Sigmoid colon (tissue), 7 donors: ENCODE results near the gene WDR19. TPM values are rescaled to one million over a fixed set of nuclear protein-coding genes. Genes with fewer than 3 reads are reported as not detected.

Experiments
- DNase-seq: peaks from one replicate; pipeline ENCODE4 v3.0.0-alpha.2; 2019
- H3K27ac ChIP-seq, 4 donors: fragments of 200-600 bp; sonication (generic); one replicate each; pipeline ENCODE4 v1.5.1; 2016 to 2019; ENCODE audit warnings: mild to moderate bottlenecking in 1 of 4
- H3K27me3 ChIP-seq, 3 donors: fragments of 200-600 bp; sonication (generic); one replicate each; pipeline ENCODE4 v1.5.1; 2019; ENCODE audit warnings: mild to moderate bottlenecking in 1 of 3
- H3K36me3 ChIP-seq, 4 donors: fragments of 200-600 bp; sonication (generic); one replicate each; pipeline ENCODE4 v1.5.1; 2016 to 2019
- H3K4me1 ChIP-seq, 4 donors: fragments of 200-600 bp; sonication (generic); one replicate each; pipeline ENCODE4 v1.5.1; 2017 to 2019
- H3K4me3 ChIP-seq, 4 donors: fragments of 200-600 bp; sonication (generic); one replicate each; pipeline ENCODE4 v1.5.1; 2017 to 2019; ENCODE audit warnings: mild to moderate bottlenecking in 2 of 4, moderate library complexity in 1 of 4
- H3K9me3 ChIP-seq, 4 donors: fragments of 200-600 bp in 3 of 4; sonication (generic) in 3 of 4; one replicate each; pipeline versions ENCODE4 v1.5.1 to v1.6.1; 2013 to 2019
- CTCF ChIP-seq, 4 experiments: fragments of 450-650 bp in 3 of 4; fragments of 200-600 bp in 1 of 4; IDR thresholded peaks; one replicate each; pipeline ENCODE4 v1.5.1; 2016 to 2019; ENCODE audit warnings: antibody characterized with exemption in 4 of 4, mild to moderate bottlenecking in 3 of 4, moderate library complexity in 2 of 4
- EP300 ChIP-seq, 4 donors: sonication (generic); formaldehyde crosslinking; IDR thresholded peaks; one replicate each; pipeline ENCODE4 v1.6.1; 2017; ENCODE audit warnings: antibody characterized with exemption in 4 of 4
- POLR2A ChIP-seq, 2 donors: fragments of 450-650 bp; IDR thresholded peaks; one replicate each; pipeline ENCODE4 v1.6.1; 2016; ENCODE audit warnings: antibody characterized with exemption in 2 of 2, mild to moderate bottlenecking in 2 of 2, moderate library complexity in 2 of 2
- POLR2AphosphoS5 ChIP-seq, 4 donors: sonication (generic); formaldehyde crosslinking; IDR thresholded peaks; one replicate each; pipeline ENCODE4 v1.6.1; 2017; ENCODE audit warnings: antibody characterized with exemption in 4 of 4
- WGBS, 2 donors: extraction: QIAGEN DNeasy Blood & Tissue Kit; methylation state at CpG; one replicate each; pipeline ENCODE4 v1.1.7; 2013; 5-methylcytosine and 5-hydroxymethylcytosine counted together
- intact Hi-C: fragments of 100-400 bp; cut with DNase I; formaldehyde crosslinking; loops from one replicate; pipeline ENCODE4 v1.15.1; 2023
- polyA plus RNA-seq, 3 donors: library from polyadenylated mRNA; stranded (reverse); fragments of 200-250 nt; gene quantifications; one replicate each; pipeline ENCODE4 v1.2.3, GENCODE V29; 2013
- total RNA-seq, 4 donors: library from RNA; depleted of rRNA; stranded (reverse); fragments of >200 nt; gene quantifications; one replicate each; pipeline ENCODE4 v1.1.0, GENCODE V29; 2016
- donor health status: healthy with polysubstance abuse.
- donor health status: Bipolar disorder and iron deficiency.
- donor health status: healthy.

WDR19 gene
- total and polyA plus RNA-seq, 7 donors, result 3.7 to 62.0 (median 49.9) TPM

DNA sequence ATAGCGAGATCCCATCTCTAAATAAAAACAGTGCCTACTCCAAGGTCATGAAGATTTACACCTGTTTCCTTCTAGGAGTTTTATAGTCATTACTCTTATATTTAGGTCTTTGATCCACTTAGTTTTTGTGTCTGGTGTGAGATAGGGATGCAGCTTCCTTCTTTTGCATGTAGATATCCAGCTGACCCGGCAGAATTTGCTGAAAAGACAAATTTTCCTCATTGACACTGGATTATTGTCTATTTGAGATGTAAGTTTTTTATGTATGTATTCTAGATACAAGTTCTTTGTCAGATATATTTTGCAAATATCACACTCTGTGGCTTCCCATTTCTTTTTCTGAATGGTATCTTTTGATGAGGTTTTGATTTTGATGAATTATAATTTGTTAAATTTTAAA is 98.4 kb downstream of the WDR19 start:
- TF ChIP-seq CTCF (IDR thresholded peaks at IDR 0.05) (no peak), POLR2A (IDR thresholded peaks at IDR 0.05) (no peak), EP300 (IDR thresholded peaks at IDR 0.05) (no peak), POLR2AphosphoS5 (IDR thresholded peaks at IDR 0.05) (no peak)
- intact Hi-C loops, result no loop called here
- no peak for DNase-seq
- 97% methylated on average over 2 of the region's 2 CpGs for WGBS, 2 donors
- no peaks in the 10 kb centered on the region for H3K4me1 ChIP-seq
- no peak overlapping the region for H3K27ac ChIP-seq
- peaks cover 0 to 82% (median 11%) of the 10 kb centered on the region in 4 donors for H3K36me3 ChIP-seq
- no peak overlapping the region for H3K4me3 ChIP-seq
- H3K27me3 ChIP-seq, result no peaks in the 10 kb centered on the region
- peaks cover 0 to 7% (median 0%) of the 10 kb centered on the region in 4 donors for H3K9me3 ChIP-seq

DNA sequence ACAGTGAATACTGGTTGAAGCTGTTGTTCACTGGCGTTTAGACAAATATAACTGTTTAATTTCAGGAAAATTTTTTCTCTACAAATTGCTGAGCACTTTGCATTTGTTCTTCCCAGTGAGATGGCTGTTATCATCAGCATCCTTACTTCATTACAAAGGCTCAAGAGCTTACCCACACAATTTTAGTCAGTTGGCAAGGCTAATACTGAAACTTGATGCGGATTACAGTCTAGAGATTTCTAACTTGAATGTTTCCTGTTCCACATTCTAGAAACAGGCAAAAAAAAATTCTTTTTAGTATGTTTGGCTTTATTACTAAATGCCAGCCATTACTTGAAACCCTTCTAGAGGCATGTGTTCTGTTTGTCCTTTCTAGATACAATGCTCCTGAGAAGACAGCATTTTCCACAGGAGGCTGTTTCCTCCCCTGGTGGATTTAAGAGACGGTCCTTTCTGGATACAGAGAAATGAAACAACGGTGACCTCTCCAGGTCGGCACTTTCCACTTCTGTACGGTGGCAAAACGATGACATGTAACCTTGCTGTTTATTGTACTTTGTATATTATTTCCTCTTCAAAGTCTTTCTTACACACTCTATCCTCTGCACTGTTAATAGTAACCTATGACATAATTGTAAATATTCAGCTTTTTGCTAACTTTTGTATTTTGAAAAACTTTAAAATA is 102.9 kb downstream of the WDR19 start:
- intact Hi-C loops, result no loop called here
- H3K27me3 ChIP-seq, result no peaks in the 10 kb centered on the region
- WGBS, 2 donors, result 76 to 79% methylated on average over 7 of the region's 7 CpGs
- peaks cover 7 to 85% (median 27%) of the 10 kb centered on the region in 4 donors for H3K36me3 ChIP-seq
- no peak for TF ChIP-seq POLR2AphosphoS5 (IDR thresholded peaks at IDR 0.05)
- TF ChIP-seq CTCF (IDR thresholded peaks at IDR 0.05), result no peak
- TF ChIP-seq POLR2A (IDR thresholded peaks at IDR 0.05), result no peak
- no peak for TF ChIP-seq EP300 (IDR thresholded peaks at IDR 0.05)
- no peak for DNase-seq
- no peak overlapping the region for H3K27ac ChIP-seq
- peaks cover 0 to 7% (median 0%) of the 10 kb centered on the region in 4 donors for H3K9me3 ChIP-seq
- no peak overlapping the region for H3K4me3 ChIP-seq
- H3K4me1 ChIP-seq, result no peaks in the 10 kb centered on the region

DNA sequence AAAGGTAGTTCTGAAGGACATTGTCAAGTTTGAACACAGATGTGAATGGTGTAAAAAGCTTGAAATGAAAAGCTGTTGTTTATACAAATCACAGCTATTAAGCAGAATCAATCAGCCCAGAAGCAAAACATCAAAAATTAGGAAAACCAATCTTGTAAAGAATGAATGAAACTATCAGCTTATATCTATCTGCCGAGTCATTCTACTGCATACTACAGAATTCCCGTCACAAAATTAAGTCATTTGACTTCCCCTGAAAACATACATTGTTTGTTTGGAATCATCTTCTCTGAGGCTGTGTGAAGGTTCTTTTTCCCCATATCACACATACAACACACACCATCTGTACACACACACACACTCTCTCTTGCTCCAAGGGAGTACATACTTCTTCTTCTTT is 103.5 kb downstream of the WDR19 start:
- intact Hi-C loops, result no loop called here
- Histone ChIP-seq H3K4me1 (no peaks in the 10 kb centered on the region), H3K27ac (no peak overlapping the region), H3K27me3 (no peaks in the 10 kb centered on the region), H3K36me3 (peaks cover 7 to 86% (median 32%) of the 10 kb centered on the region in 4 donors), H3K9me3 (peaks cover 0 to 7% (median 0%) of the 10 kb centered on the region in 4 donors), H3K4me3 (no peak overlapping the region)
- 95 to 96% methylated on average over 2 of the region's 2 CpGs for WGBS, 2 donors
- TF ChIP-seq EP300 (IDR thresholded peaks at IDR 0.05) (no peak), POLR2A (IDR thresholded peaks at IDR 0.05) (no peak), CTCF (IDR thresholded peaks at IDR 0.05) (no peak), POLR2AphosphoS5 (IDR thresholded peaks at IDR 0.05) (no peak)
- DNase-seq, result no peak

- DNase-seq, result no peak
- Histone ChIP-seq H3K4me1 (no peaks in the 10 kb centered on the region), H3K9me3 (peaks cover 0 to 7% (median 0%) of the 10 kb centered on the region in 4 donors), H3K36me3 (peaks cover 7 to 90% (median 35%) of the 10 kb centered on the region in 4 donors), H3K27me3 (no peaks in the 10 kb centered on the region), H3K27ac (no peak overlapping the region), H3K4me3 (no peak overlapping the region)
- intact Hi-C loops, result no loop called here
- 95 to 97% methylated on average over 2 of the region's 2 CpGs for WGBS, 2 donors
- TF ChIP-seq POLR2A (IDR thresholded peaks at IDR 0.05) (no peak), POLR2AphosphoS5 (IDR thresholded peaks at IDR 0.05) (no peak), EP300 (IDR thresholded peaks at IDR 0.05) (no peak), CTCF (IDR thresholded peaks at IDR 0.05) (no peak)
These were observed 103.9 kb downstream of the WDR19 start for GRCh38 chr4:39286263-39286662.
